Measurements from ENCODE around the gene SLC22A23. TPM values are rescaled to one million over a fixed set of nuclear protein-coding genes. Genes with fewer than 3 reads are reported as not detected.
A peak's percentile ranks its signal among the peaks of the same experiment; 100 is the strongest.

The SLC22A23 gene
- total RNA-seq, 1 donor from 2014 or later, result 0.95 TPM

DNA sequence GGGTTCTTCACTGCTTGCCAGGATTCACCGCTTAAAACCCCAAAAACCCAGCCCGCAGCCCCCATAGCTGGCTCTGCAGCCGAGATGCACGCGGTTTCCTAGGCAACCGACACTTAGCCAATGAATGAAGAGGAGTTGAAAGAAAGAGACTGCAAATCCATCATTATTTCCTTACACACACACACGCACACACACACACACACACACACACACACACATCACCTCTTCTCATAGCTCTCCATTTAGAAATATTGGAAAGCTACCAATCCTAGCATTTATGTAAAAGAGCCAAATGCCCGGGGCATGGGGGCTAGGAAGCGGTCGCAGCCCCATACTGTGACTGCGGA is 226.0 kb downstream of the SLC22A23 start:
- POLR2A ChIA-PET, result interaction anchor here (1.1 kb wide), 1 partner anchor 9 kb away, joined by 3 read pairs; no protein-coding TSS in a partner anchor
- no peak for ATAC-seq (ENCODE audit: low read depth)

DNA sequence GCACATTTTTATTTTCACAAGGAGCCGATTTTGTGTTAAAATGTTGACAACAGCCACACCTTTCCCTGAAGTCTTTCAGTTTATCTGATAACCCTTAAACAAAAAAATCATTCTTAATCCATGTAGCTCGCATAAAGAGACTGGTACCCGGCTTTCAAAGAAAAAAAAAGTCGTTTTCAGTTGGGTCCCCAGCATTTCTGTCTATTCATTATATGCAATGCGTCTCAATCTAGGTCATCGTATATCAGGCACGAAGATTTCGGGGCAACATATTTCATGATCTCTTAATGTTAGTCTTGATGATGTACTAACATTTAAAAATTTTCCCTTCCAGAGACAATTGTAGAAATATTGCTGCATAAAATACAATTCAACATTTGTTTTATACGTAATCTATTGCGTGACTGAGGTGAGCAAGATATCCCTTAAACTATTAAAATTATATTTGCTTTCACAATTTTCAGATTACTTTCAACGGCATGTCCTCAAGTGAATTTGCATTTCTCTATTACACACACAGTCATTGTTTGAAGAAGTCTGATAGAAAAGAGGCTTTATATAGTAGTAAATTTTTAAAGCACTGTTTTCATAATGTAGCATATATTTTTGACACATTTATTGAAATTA is 226.5 kb downstream of the SLC22A23 start:
- Mint-ChIP-seq H3K27me3 (peaks cover 63% of the 10 kb centered on the region), H3K4me3 (no peak overlapping the region), H3K4me1 (peaks cover 48% of the 10 kb centered on the region), H3K9me3 (no peaks in the 10 kb centered on the region), H3K27ac (no peak overlapping the region), H3K36me3 (ENCODE audit: low read depth) (no peaks in the 10 kb centered on the region)
- intact Hi-C loops (cut with micrococcal nuclease), result loop anchor here (10.0 kb wide), 1 partner anchor 1606 kb away; no protein-coding TSS in a partner anchor
- POLR2A ChIA-PET, result interaction anchor here (0.8 to 1.1 kb wide), 2 partner anchors 10 to 68 kb away, joined by 3 to 4 read pairs; no protein-coding TSS in a partner anchor
- CTCF ChIA-PET, result interaction anchor here (0.8 to 1.3 kb wide), 2 partner anchors 20 to 21 kb away, joined by 3 to 4 read pairs; no protein-coding TSS in a partner anchor
- ATAC-seq (ENCODE audit: low read depth) (no peak), DNase-seq (no peak)
- TF ChIP-seq CTCF (IDR thresholded peaks at IDR 0.05), result no peak

More for the DNA sequence above, 226.0 kb downstream of the SLC22A23 start:
- intact Hi-C loops (cut with micrococcal nuclease), result loop anchor here (1.0 to 10.0 kb wide), 2 partner anchors 20 to 1606 kb away; no protein-coding TSS in a partner anchor
- no peak for TF ChIP-seq CTCF (IDR thresholded peaks at IDR 0.05)
- H3K27ac Mint-ChIP-seq, result no peak overlapping the region
- H3K27me3 Mint-ChIP-seq, result peaks cover 67% of the 10 kb centered on the region
- DNase-seq, result no peak
- H3K36me3 Mint-ChIP-seq (ENCODE audit: low read depth), result no peaks in the 10 kb centered on the region
- H3K4me1 Mint-ChIP-seq, result peaks cover 48% of the 10 kb centered on the region
- no peaks in the 10 kb centered on the region for H3K9me3 Mint-ChIP-seq
- H3K4me3 Mint-ChIP-seq, result no peak overlapping the region
- CTCF ChIA-PET, result interaction anchor here (0.8 kb wide), 1 partner anchor 19 kb away, joined by 3 read pairs; no protein-coding TSS in a partner anchor

- no peak for TF ChIP-seq CTCF (IDR thresholded peaks at IDR 0.05)
- peak overlapping the region; percentile 86 for H3K4me3 Mint-ChIP-seq
- ChIA-PET CTCF (interaction anchor here (1.3 kb wide), 1 partner anchor 22 kb away, joined by 4 read pairs; no protein-coding TSS in a partner anchor), POLR2A (interaction anchor here (0.8 to 1.3 kb wide), 3 partner anchors 30 to 71 kb away, joined by 3 to 4 read pairs (median 4); no protein-coding TSS in a partner anchor)
- DNase-seq (peak; percentile 41), ATAC-seq (ENCODE audit: low read depth) (peak; percentile 22)
- H3K27ac Mint-ChIP-seq, result no peak overlapping the region
- H3K9me3 Mint-ChIP-seq, result no peaks in the 10 kb centered on the region
- peaks cover 48% of the 10 kb centered on the region for H3K4me1 Mint-ChIP-seq
- peaks cover 62% of the 10 kb centered on the region for H3K27me3 Mint-ChIP-seq
- no peaks in the 10 kb centered on the region for H3K36me3 Mint-ChIP-seq (ENCODE audit: low read depth)
- intact Hi-C loops (cut with micrococcal nuclease), result loop anchor here (10.0 kb wide), 1 partner anchor 1605 kb away; no protein-coding TSS in a partner anchor
These were observed 227.2 kb downstream of the SLC22A23 start for GRCh38 chr6:3229566-3230178.

DNA sequence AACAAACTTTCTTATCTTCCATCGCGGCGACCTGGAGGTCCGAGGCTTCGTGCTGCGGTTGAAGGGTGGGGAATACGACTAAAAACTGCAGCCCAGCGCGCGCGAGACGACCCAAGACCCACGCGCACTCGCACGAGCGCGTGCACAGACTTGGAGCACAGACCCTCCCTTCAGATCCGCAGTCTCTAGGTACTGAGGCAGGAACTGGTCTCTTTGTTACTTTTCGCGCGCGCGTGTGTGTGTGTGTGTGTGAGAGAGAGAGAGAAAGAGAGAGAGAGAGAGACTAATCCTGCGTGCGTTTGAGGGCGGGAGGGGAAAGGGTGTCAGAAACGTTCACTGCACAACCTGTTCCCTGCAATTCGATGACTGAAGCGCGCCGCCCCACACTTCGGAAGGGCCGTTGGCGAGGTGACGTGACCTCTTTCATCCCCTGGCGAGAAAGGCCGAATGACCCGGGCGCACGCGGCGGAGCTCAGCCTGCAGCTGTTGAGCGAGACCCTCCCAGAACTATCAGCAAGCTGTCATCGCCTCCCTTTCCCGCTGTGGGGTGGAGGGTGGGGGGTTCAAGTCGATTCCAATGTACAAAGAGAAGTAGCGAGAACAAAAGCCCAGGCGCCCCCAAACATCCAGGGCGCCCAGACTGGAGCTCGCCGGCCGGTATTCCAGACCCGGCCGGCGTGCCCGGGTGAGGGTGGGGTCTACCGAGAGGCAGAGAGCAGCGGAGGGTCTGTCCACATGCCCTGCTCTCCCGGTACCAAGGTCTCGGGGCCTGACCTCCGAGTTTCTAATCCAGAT is 227.9 kb downstream of the SLC22A23 start:
- no peak for ATAC-seq (ENCODE audit: low read depth)
- Mint-ChIP-seq H3K27ac (peak overlapping the region; percentile 30), H3K36me3 (ENCODE audit: low read depth) (no peaks in the 10 kb centered on the region), H3K27me3 (peaks cover 61% of the 10 kb centered on the region), H3K4me1 (peaks cover 48% of the 10 kb centered on the region), H3K4me3 (peak overlapping the region; percentile 86), H3K9me3 (no peaks in the 10 kb centered on the region)
- CTCF ChIA-PET, result interaction anchor here (1.3 kb wide), 1 partner anchor 23 kb away, joined by 4 read pairs; no protein-coding TSS in a partner anchor
- no peak for TF ChIP-seq CTCF (IDR thresholded peaks at IDR 0.05)
- intact Hi-C loops (cut with micrococcal nuclease), result loop anchor here (1.0 kb wide), 1 partner anchor 66 kb away; no protein-coding TSS in a partner anchor
- no peak for DNase-seq
- POLR2A ChIA-PET, result interaction anchor here (1.3 kb wide), 2 partner anchors 31 to 70 kb away, joined by 3 to 4 read pairs; no protein-coding TSS in a partner anchor

Measured in activated B cell treated with CpG ODN at 0.5 μM for 24 hours (primary cell).